NB4 (cell line): ENCODE measurements around the gene FOXP2.

Experiments used
- MYC ChIP-seq: IDR thresholded peaks from 2 replicates; pipeline ENCODE4 v1.6.1; 2011; ENCODE audit warnings: low read depth, low read length
- POLR2A ChIP-seq: IDR thresholded peaks from 2 replicates; pipeline ENCODE4 v1.6.1; 2011; ENCODE audit warnings: mild to moderate bottlenecking; ENCODE audit not compliant: insufficient read length; ENCODE audit errors: extremely low read depth
- TF ChIP-seq, protein P1 (sequence below): IDR thresholded peaks from one replicate; pipeline ENCODE4 v1.5.1; 2012; ENCODE audit warnings: low read depth, low read length

DNA sequence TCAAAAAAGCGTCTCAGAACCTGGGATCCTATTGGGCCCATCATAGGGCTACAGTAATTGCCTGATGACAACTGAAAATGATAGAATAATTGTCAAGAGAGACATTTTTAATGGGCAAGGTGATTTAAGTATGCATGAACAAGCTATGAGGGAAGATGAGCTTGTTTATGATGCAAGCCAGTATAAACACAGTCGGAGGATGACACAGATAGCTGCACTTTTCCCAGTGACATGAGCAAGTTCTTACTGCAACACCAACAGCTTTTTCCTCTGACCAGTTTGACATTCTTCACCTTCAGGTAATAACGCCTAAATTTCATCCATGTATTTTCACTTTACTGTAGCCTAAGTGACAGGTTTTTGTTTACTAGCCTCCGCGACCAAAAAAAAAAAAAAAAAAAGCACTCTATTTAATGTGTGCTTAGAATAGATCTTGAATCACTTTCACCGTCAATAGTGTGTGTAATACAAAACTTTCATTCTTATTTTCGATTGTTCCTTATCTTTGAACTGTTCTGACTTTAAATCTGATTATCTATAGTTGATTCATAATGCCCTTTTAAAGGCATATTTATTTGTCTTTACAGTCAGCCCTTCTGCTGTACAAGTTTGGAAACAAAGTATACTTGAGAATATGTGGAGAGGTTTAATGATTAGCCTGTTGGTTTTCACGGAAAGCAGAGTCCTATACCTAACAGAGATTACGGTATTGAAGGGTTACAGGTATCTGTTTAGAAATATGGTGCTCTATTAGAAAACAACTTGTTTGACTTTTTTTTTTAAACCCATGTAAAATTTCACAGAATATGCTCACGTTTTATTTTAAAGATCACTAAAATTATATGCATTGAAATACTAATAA is 1.7 kb downstream of the FOXP2 start:
- TF ChIP-seq, protein P1, sequence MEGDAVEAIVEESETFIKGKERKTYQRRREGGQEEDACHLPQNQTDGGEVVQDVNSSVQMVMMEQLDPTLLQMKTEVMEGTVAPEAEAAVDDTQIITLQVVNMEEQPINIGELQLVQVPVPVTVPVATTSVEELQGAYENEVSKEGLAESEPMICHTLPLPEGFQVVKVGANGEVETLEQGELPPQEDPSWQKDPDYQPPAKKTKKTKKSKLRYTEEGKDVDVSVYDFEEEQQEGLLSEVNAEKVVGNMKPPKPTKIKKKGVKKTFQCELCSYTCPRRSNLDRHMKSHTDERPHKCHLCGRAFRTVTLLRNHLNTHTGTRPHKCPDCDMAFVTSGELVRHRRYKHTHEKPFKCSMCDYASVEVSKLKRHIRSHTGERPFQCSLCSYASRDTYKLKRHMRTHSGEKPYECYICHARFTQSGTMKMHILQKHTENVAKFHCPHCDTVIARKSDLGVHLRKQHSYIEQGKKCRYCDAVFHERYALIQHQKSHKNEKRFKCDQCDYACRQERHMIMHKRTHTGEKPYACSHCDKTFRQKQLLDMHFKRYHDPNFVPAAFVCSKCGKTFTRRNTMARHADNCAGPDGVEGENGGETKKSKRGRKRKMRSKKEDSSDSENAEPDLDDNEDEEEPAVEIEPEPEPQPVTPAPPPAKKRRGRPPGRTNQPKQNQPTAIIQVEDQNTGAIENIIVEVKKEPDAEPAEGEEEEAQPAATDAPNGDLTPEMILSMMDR = no peak
- TF ChIP-seq POLR2A (no peak), MYC (no peak)
